Fibroblast of lung (primary cell): ENCODE measurements around the gene FIZ1. TPM values are rescaled to one million over a fixed set of nuclear protein-coding genes. Genes with fewer than 3 reads are reported as not detected.

ENCODE experiments used
- DNase-seq, 2 donors: peaks; one replicate each; pipeline versions ENCODE4 v3.0.0 to v3.0.0-alpha.2; 2010; ENCODE audit warnings: low read depth in 2 of 2
- H2AFZ ChIP-seq: 2 replicates; pipeline ENCODE4 v1.5.1; 2012; ENCODE audit warnings: low read length, control low read depth, inconsistent platforms
- H3K27ac ChIP-seq: 2 replicates; pipeline ENCODE4 v1.5.1; 2011; ENCODE audit warnings: low read length, control low read depth; ENCODE audit not compliant: insufficient read depth
- H3K27me3 ChIP-seq: 2 replicates; pipeline ENCODE4 v1.5.1; 2011; ENCODE audit warnings: mild to moderate bottlenecking, low read length; ENCODE audit not compliant: control insufficient read depth, insufficient read depth
- H3K36me3 ChIP-seq: 2 replicates; pipeline ENCODE4 v1.5.1; 2011; ENCODE audit warnings: low read length; ENCODE audit not compliant: control insufficient read depth, insufficient read depth
- H3K4me1 ChIP-seq: 2 replicates; pipeline ENCODE4 v1.5.1; 2011; ENCODE audit warnings: low read length; ENCODE audit not compliant: control insufficient read depth, insufficient read depth; ENCODE audit errors: extremely low read depth
- H3K4me2 ChIP-seq: 2 replicates; pipeline ENCODE4 v1.5.1; 2011; ENCODE audit warnings: low read length, control low read depth; ENCODE audit not compliant: insufficient read depth; ENCODE audit errors: extremely low read depth
- H3K4me3 ChIP-seq, 4 experiments: fragments of 200-600 bp in 1 of 4; sonication (generic) in 1 of 4; replicated peaks in 1 of 4; 2 replicates each; pipeline ENCODE4 v1.5.1; 2011 to 2016; ENCODE audit warnings: low read length in 4 of 4, low read depth in 3 of 4, mild to moderate bottlenecking in 3 of 4, control low read depth in 2 of 4, inconsistent platforms in 1 of 4, mixed read lengths in 1 of 4; ENCODE audit not compliant: insufficient read depth in 1 of 4; ENCODE audit errors: control extremely low read depth in 1 of 4
- H3K79me2 ChIP-seq: 2 replicates; pipeline ENCODE4 v1.5.1; 2012; ENCODE audit warnings: mild to moderate bottlenecking, low read length, inconsistent platforms; ENCODE audit not compliant: control insufficient read depth, insufficient read depth
- H3K9ac ChIP-seq: 2 replicates; pipeline ENCODE4 v1.5.1; 2011; ENCODE audit warnings: mild to moderate bottlenecking, low read length, control low read depth; ENCODE audit not compliant: insufficient read depth
- H3K9me3 ChIP-seq: 2 replicates; pipeline ENCODE4 v1.5.1; 2012; ENCODE audit warnings: low read depth, low read length; ENCODE audit not compliant: control insufficient read depth, insufficient read depth
- H4K20me1 ChIP-seq: 2 replicates; pipeline ENCODE4 v1.5.1; 2011; ENCODE audit warnings: low read length; ENCODE audit not compliant: control insufficient read depth, insufficient read depth; ENCODE audit errors: extremely low read depth
- CTCF ChIP-seq, 2 donors: IDR thresholded peaks in 1 of 2; conservative IDR thresholded peaks in 1 of 2; 1 replicate in 1 of 2; 2 replicates in 1 of 2; pipeline ENCODE4 v1.5.1; 2011 to 2012; ENCODE audit warnings: low read length in 2 of 2, control low read depth in 1 of 2, inconsistent platforms in 1 of 2, low read depth in 1 of 2, mild to moderate bottlenecking in 1 of 2
- EZH2 ChIP-seq: IDR thresholded peaks from 2 replicates; pipeline ENCODE4 v1.5.1; 2012; ENCODE audit warnings: low read length, control low read depth, mild to moderate bottlenecking; ENCODE audit errors: missing control alignments
- polyA plus RNA-seq, 2 donors: library from polyadenylated mRNA; depleted of rRNA in 1 of 2; stranded (reverse) in 1 of 2; unstranded in 1 of 2; fragments of >200 nt; gene quantifications; 2 replicates each; pipeline ENCODE4 v1.2.1, GENCODE V29; 2011 to 2012; ENCODE audit warnings: missing spikeins in 1 of 2
- total RNA-seq: library from RNA; depleted of rRNA; stranded (reverse); fragments of >200 nt; gene quantifications from 2 replicates; pipeline ENCODE4 v1.2.1, GENCODE V29; 2014

FIZ1 gene
- total and polyA plus RNA-seq, 2 donors (not counting 1 experiment from before 2014, with no cell fraction given) = 1.8 to 2.3 TPM

GRCh38 chr19:55593096-55593772 is 6.1 kb downstream of the FIZ1 start:
- Histone ChIP-seq H3K79me2 (no peaks in the 10 kb centered on the region), H3K4me1 (no peaks in the 10 kb centered on the region), H3K9ac (no peak overlapping the region), H3K4me3 (no peak overlapping the region), H3K36me3 (peaks cover 16% of the 10 kb centered on the region), H3K9me3 (no peaks in the 10 kb centered on the region), H3K4me2 (no peak overlapping the region), H3K27ac (no peak overlapping the region), H3K27me3 (no peaks in the 10 kb centered on the region), H2AFZ (no peak overlapping the region), H4K20me1 (no peaks in the 10 kb centered on the region)
- no peak for DNase-seq
- TF ChIP-seq EZH2 = no peak
- TF ChIP-seq CTCF (conservative IDR thresholded peaks at IDR 0.05 in 1 of 2, IDR thresholded peaks at IDR 0.05 in 1 of 2; ENCODE audit: low read depth in 1 of 2, low read length in 2 of 2) = no peak

GRCh38 chr19:55592391-55593090 is 6.8 kb downstream of the FIZ1 start:
- Histone ChIP-seq H3K4me2 (no peak overlapping the region), H2AFZ (no peak overlapping the region), H3K9ac (no peak overlapping the region), H3K9me3 (no peaks in the 10 kb centered on the region), H3K36me3 (peaks cover 15% of the 10 kb centered on the region), H3K4me1 (no peaks in the 10 kb centered on the region), H3K79me2 (no peaks in the 10 kb centered on the region), H3K27me3 (no peaks in the 10 kb centered on the region), H4K20me1 (no peaks in the 10 kb centered on the region), H3K27ac (no peak overlapping the region), H3K4me3 (no peak overlapping the region)
- TF ChIP-seq EZH2 = no peak
- TF ChIP-seq CTCF (conservative IDR thresholded peaks at IDR 0.05 in 1 of 2, IDR thresholded peaks at IDR 0.05 in 1 of 2; ENCODE audit: low read depth in 1 of 2, low read length in 2 of 2) = no peak
- DNase-seq = no peak

- TF ChIP-seq CTCF (conservative IDR thresholded peaks at IDR 0.05 in 1 of 2, IDR thresholded peaks at IDR 0.05 in 1 of 2; ENCODE audit: low read depth in 1 of 2, low read length in 2 of 2) = no peak
- TF ChIP-seq EZH2 = no peak
- H3K9me3 ChIP-seq = no peaks in the 10 kb centered on the region
- no peak overlapping the region for H3K27ac ChIP-seq
- H3K4me2 ChIP-seq = no peak overlapping the region
- H3K9ac ChIP-seq = no peak overlapping the region
- H3K27me3 ChIP-seq = no peaks in the 10 kb centered on the region
- H3K36me3 ChIP-seq = peaks cover 14% of the 10 kb centered on the region
- no peak for DNase-seq
- H3K4me3 ChIP-seq = no peak overlapping the region
- H2AFZ ChIP-seq = no peak overlapping the region
- H3K79me2 ChIP-seq = no peaks in the 10 kb centered on the region
- peaks cover 5% of the 10 kb centered on the region for H3K4me1 ChIP-seq
- no peaks in the 10 kb centered on the region for H4K20me1 ChIP-seq
These were observed 7.8 kb downstream of the FIZ1 start for GRCh38 chr19:55591555-55591954.
